Measurements from ENCODE around the gene PTPN7. TPM values are rescaled to one million over a fixed set of nuclear protein-coding genes. Genes with fewer than 3 reads are reported as not detected.

PTPN7 gene
- 1 to 10 TPM in 3 of 4 donors, under 1 TPM in 1; 0.78 to 2.0 (median 1.7) TPM for total RNA-seq

DNA sequence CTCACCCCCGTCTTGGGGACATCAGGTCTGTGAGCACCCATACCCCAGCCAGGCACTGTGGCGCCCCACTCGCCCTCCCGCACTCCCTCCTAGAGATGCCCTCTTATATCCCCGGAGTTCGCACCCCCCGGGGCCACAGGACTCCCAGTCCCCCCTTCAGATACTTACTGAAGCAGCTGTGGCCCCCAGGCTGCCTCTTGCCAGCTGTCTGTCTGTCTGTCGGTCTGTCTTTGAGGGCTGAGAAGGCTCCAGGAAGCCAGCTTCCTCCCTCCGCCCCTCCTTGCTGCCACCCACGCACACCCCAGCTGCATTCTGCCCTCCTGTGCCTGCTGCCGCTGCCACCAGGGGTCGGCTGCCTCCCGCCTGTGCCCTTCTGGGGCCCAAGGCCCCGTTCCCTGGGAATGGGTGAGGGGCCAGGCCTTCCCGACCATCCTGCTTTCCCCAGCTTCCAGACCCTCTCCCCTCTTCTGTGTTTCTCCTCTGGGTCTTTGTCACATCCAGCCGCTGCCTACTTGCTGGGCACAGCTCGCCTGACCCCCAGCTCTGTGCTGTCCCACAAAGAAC, at the start of gene PTPN7:
PTPN7 (minus strand) TSS at position 226 of the 564 bp plus-strand sequence. CDS start 1,200 bp downstream, outside the sequence.
- ATAC-seq = no peak
- no peaks in the 10 kb centered on the region for H3K9me3 ChIP-seq
- H3K36me3 ChIP-seq = no peaks in the 10 kb centered on the region
- H3K4me3 ChIP-seq = peak within 1 kb of the TSS in 1 of 2 donors; percentile 27
- TF ChIP-seq POLR2A (IDR thresholded peaks at IDR 0.05) (no peak), EP300 (IDR thresholded peaks at IDR 0.05) (no peak)
- no peaks in the 10 kb centered on the region for H3K4me1 ChIP-seq
- H3K27ac ChIP-seq = peak within 1 kb of the TSS in 1 of 4 donors; percentile 54
- no peaks in the 10 kb centered on the region for H3K27me3 ChIP-seq
- 50 to 70% methylated on average over 3 to 8 of the region's 17 CpGs for WGBS, 2 donors (ENCODE audit: low coverage in 1 of 2)

DNA sequence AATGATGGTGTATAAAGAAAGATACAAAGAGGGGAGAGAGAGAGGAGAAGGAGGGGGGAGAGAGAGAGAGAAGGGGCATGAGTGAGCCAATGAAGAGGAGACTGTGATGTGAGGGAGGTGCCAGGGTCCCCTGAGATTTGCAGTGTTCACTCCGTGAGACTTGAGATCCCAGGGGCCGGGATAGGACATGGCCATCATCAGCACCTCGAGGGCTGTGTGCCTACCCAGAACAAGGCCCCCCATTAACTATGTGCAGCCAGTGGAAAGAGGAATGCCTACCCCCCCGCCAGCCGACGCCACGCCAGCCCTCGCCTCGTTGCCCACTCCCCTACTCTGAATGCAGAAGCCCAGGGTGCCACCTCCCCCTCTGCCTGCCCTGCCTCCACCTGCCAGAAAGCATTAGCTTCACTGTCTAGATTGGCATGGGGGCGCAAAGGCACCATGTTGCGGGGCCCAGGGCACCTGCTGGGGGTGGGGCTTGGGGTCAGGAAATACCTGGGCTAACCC, 48.0 kb upstream of the PTPN7 start:
- H3K27ac ChIP-seq = no peak overlapping the region
- no peak for TF ChIP-seq CTCF (IDR thresholded peaks at IDR 0.05)
- TF ChIP-seq POLR2A (IDR thresholded peaks at IDR 0.05) = no peak
- no peak for TF ChIP-seq EP300 (IDR thresholded peaks at IDR 0.05)
- no peak for TF ChIP-seq POLR2AphosphoS5 (IDR thresholded peaks at IDR 0.05)
- no peaks in the 10 kb centered on the region for H3K9me3 ChIP-seq
- H3K27me3 ChIP-seq = peaks cover 73% of the 10 kb centered on the region
- H3K4me1 ChIP-seq = peaks cover 0 to 9% (median 0%) of the 10 kb centered on the region in 3 donors
- ATAC-seq = no peak
- no peak overlapping the region for H3K4me3 ChIP-seq
- 66% methylated on average over 6 of the region's 11 CpGs; no CpG with 5 or more reads in 1 of the 2 donors for WGBS, 2 donors (ENCODE audit: low coverage in 1 of 2)
- no peaks in the 10 kb centered on the region for H3K36me3 ChIP-seq

GRCh38 chr1:202207292-202207691, 46.9 kb upstream of the PTPN7 start:
- no peak for ATAC-seq
- H3K36me3 ChIP-seq = no peaks in the 10 kb centered on the region
- no peak overlapping the region for H3K27ac ChIP-seq
- TF ChIP-seq POLR2A (IDR thresholded peaks at IDR 0.05) = no peak
- no peak for TF ChIP-seq CTCF (IDR thresholded peaks at IDR 0.05)
- no peak for TF ChIP-seq POLR2AphosphoS5 (IDR thresholded peaks at IDR 0.05)
- TF ChIP-seq EP300 (IDR thresholded peaks at IDR 0.05) = no peak
- peaks cover 62% of the 10 kb centered on the region for H3K27me3 ChIP-seq
- no CpG with 5 or more reads among the region's 1 CpG for WGBS, 2 donors (ENCODE audit: low coverage in 1 of 2)
- H3K9me3 ChIP-seq = no peaks in the 10 kb centered on the region
- peaks cover 0 to 9% (median 0%) of the 10 kb centered on the region in 3 donors for H3K4me1 ChIP-seq
- no peak overlapping the region for H3K4me3 ChIP-seq

DNA sequence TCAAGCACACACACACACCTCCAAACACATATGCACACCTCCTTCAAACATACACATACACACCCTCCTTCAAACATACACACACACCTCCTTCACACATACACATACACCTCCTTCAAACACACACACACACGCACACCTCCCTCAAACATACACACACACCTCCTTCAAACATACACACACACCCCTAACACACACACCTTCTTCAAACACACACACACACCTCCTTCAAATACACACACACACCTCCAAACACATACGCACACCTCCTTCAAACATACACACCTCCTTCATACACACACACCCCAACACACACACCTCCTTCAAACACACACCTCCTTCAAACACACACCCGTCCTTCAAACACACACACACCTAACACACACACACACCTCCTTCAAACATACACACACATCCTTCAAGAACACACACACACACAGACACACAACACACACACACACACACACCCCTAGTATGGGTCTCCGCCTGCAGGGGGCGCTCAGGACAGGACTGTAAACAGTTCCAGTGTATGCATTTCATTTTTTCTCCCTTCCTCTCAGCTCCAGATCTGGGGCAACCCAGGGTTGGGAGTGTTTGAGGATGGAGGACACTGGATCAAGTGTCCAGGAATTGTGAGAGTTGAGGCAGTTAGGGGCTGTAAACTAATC, 45.3 kb upstream of the PTPN7 start:
- WGBS, 2 donors (ENCODE audit: low coverage in 1 of 2) = 54 to 63% methylated on average over 4 to 5 of the region's 5 CpGs
- no peak overlapping the region for H3K4me3 ChIP-seq
- H3K36me3 ChIP-seq = no peaks in the 10 kb centered on the region
- H3K27ac ChIP-seq = no peak overlapping the region
- H3K4me1 ChIP-seq = peaks cover 0 to 9% (median 0%) of the 10 kb centered on the region in 3 donors
- peaks cover 45% of the 10 kb centered on the region for H3K27me3 ChIP-seq
- ATAC-seq = no peak
- no peak for TF ChIP-seq POLR2AphosphoS5 (IDR thresholded peaks at IDR 0.05)
- no peak for TF ChIP-seq EP300 (IDR thresholded peaks at IDR 0.05)
- TF ChIP-seq CTCF (IDR thresholded peaks at IDR 0.05) = no peak
- TF ChIP-seq POLR2A (IDR thresholded peaks at IDR 0.05) = no peak
- H3K9me3 ChIP-seq = no peaks in the 10 kb centered on the region

GRCh38 chr1:202204065-202204464, 43.7 kb upstream of the PTPN7 start:
- H3K9me3 ChIP-seq = no peaks in the 10 kb centered on the region
- no peak for ATAC-seq
- no peak overlapping the region for H3K4me3 ChIP-seq
- peaks cover 32% of the 10 kb centered on the region for H3K27me3 ChIP-seq
- TF ChIP-seq CTCF (IDR thresholded peaks at IDR 0.05) = no peak
- TF ChIP-seq EP300 (IDR thresholded peaks at IDR 0.05) = no peak
- no peak for TF ChIP-seq POLR2AphosphoS5 (IDR thresholded peaks at IDR 0.05)
- TF ChIP-seq POLR2A (IDR thresholded peaks at IDR 0.05) = no peak
- H3K4me1 ChIP-seq = peaks cover 0 to 21% (median 0%) of the 10 kb centered on the region in 3 donors
- H3K36me3 ChIP-seq = no peaks in the 10 kb centered on the region
- WGBS, 2 donors (ENCODE audit: low coverage in 1 of 2) = 36% methylated on average over 1 of the region's 1 CpG; no CpG with 5 or more reads in 1 of the 2 donors
- no peak overlapping the region for H3K27ac ChIP-seq

Data from gastroesophageal sphincter (tissue), 4 donors.